ENCODE results near the gene HSFX3.
"Not testable (repeated sequence)": the region's sequence is repeated elsewhere in the genome, so short reads cannot be mapped to it uniquely, and the experiment has no call there.

HSFX3 gene

DNA sequence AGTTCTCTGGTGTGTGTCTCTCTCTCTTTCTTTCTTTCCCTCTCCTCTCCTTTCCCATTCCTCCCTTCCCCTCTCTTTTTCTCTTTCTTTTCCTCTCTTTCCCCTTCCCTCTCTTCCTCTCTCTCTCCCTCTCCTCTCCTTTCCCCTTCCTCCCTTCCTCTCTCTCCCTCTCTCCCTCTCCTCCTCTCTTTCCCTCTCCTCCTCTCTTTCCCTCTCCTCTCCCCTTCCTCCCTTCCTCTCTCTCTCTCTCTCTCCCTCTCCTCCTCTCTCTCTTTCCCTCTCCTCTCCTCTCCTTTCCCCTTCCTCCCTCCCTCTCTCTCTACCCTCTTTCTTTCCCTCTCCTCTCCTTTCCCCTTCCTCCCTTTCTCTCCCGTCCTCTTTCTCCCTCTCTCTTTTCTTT lies 21.3 kb downstream of the HSFX3 start (continued):
- TF ChIP-seq CSRNP3 (CRISPR knock-in tag; IDR thresholded peaks at IDR 0.05) = no peak
- TF ChIP-seq BACH2 (CRISPR knock-in tag; IDR thresholded peaks at IDR 0.05; ENCODE audit: borderline replicate concordance) = no peak
- no peak for TF ChIP-seq ZNF565 (CRISPR knock-in tag; conservative IDR thresholded peaks at IDR 0.05; ENCODE audit: low read depth)
- TF ChIP-seq OSR1 (CRISPR knock-in tag; IDR thresholded peaks at IDR 0.05) = no peak
- TF ChIP-seq ZNF70 (CRISPR knock-in tag; IDR thresholded peaks at IDR 0.05) = no peak
- no peak for TF ChIP-seq ISL1 (CRISPR knock-in tag; IDR thresholded peaks at IDR 0.05)
- no peak for TF ChIP-seq PPARA (CRISPR knock-in tag; IDR thresholded peaks at IDR 0.05; ENCODE audit: borderline replicate concordance)
- no peak for TF ChIP-seq TCF4 (CRISPR knock-in tag; IDR thresholded peaks at IDR 0.05; ENCODE audit: borderline replicate concordance)
- TF ChIP-seq ZFP3 (CRISPR knock-in tag; IDR thresholded peaks at IDR 0.05) = no peak

GRCh38 chrX:149527705-149528104 lies 22.0 kb downstream of the HSFX3 start:
- TF ChIP-seq ZC3H10 (CRISPR knock-in tag; IDR thresholded peaks at IDR 0.05) = no peak
- ATAC-seq = peak; percentile 58

GRCh38 chrX:149526318-149527033 lies 23.2 kb downstream of the HSFX3 start:
- ATAC-seq = not testable (repeated sequence)

GRCh38 chrX:149525903-149526302 lies 23.8 kb downstream of the HSFX3 start:
- ATAC-seq = peak; percentile 4; the same call in 1 of the 3 replicates

DNA sequence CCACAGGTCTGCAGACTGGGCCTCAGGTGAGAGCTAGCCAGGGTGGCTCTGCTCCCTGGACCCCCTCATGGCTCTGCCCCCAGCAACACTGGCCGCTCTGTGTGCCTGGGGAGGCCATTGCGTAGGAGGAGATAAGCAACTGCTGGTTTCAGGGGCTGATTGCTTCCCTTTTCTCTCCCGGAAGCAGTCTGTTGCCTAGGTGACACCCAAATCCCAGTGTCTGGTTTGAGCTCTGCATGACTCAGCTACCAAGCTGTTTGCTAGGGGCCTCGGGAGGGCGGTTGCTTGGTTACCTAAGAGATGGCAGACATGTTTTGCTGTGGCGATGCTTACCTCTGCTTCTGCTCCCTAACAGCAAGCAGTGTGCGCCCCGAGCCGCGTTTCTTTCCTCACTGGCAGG lies 24.3 kb downstream of the HSFX3 start:
- peak; percentile 91 for ATAC-seq

DNA sequence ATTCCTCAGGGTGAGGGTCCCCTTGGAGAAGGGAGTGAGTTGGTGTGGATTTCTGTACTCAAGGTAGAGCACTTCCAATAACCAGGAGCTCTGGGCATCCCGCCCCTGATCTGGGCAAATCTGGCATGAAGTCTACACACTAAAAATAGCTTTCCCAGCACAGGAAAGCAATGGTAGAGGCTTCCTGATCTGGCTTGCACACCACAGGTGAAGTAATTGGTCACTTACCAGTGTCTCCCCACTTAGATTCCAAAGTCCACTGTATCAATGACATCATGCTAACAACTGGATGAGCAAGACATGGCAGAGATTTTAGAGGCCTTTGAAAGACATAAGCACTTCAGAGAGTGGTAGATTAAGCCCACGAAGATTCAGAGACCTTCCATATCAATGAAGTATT lies 26.8 kb downstream of the HSFX3 start:
- TF ChIP-seq, protein P1, sequence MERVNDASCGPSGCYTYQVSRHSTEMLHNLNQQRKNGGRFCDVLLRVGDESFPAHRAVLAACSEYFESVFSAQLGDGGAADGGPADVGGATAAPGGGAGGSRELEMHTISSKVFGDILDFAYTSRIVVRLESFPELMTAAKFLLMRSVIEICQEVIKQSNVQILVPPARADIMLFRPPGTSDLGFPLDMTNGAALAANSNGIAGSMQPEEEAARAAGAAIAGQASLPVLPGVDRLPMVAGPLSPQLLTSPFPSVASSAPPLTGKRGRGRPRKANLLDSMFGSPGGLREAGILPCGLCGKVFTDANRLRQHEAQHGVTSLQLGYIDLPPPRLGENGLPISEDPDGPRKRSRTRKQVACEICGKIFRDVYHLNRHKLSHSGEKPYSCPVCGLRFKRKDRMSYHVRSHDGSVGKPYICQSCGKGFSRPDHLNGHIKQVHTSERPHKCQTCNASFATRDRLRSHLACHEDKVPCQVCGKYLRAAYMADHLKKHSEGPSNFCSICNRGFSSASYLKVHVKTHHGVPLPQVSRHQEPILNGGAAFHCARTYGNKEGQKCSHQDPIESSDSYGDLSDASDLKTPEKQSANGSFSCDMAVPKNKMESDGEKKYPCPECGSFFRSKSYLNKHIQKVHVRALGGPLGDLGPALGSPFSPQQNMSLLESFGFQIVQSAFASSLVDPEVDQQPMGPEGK (CRISPR knock-in tag; IDR thresholded peaks at IDR 0.05; ENCODE audit: borderline replicate concordance) = no peak
- no peak for TF ChIP-seq POU6F1 (CRISPR knock-in tag; IDR thresholded peaks at IDR 0.05; ENCODE audit: borderline replicate concordance, low read depth)
- no peak for TF ChIP-seq CSDC2 (CRISPR knock-in tag; IDR thresholded peaks at IDR 0.05)
- no peak for TF ChIP-seq RARB (CRISPR knock-in tag; IDR thresholded peaks at IDR 0.05)
- no peak for TF ChIP-seq ZC3H10 (CRISPR knock-in tag; IDR thresholded peaks at IDR 0.05)
- no peak for TF ChIP-seq ARNTL (CRISPR knock-in tag; IDR thresholded peaks at IDR 0.05; ENCODE audit: borderline replicate concordance, low read depth)
- no peak for TF ChIP-seq ZNF70 (CRISPR knock-in tag; IDR thresholded peaks at IDR 0.05)
- no peak for TF ChIP-seq ESRRG (CRISPR knock-in tag; IDR thresholded peaks at IDR 0.05)
- TF ChIP-seq ISL1 (CRISPR knock-in tag; IDR thresholded peaks at IDR 0.05) = no peak
- TF ChIP-seq BACH2 (CRISPR knock-in tag; IDR thresholded peaks at IDR 0.05; ENCODE audit: borderline replicate concordance) = no peak
- TF ChIP-seq ZFP3 (CRISPR knock-in tag; IDR thresholded peaks at IDR 0.05) = no peak
- no peak for TF ChIP-seq ZNF8 (CRISPR knock-in tag; IDR thresholded peaks at IDR 0.05)
- no peak for TF ChIP-seq CSRNP3 (CRISPR knock-in tag; IDR thresholded peaks at IDR 0.05)
- TF ChIP-seq GLIS3 (CRISPR knock-in tag; IDR thresholded peaks at IDR 0.05) = no peak
- TF ChIP-seq, protein P2, sequence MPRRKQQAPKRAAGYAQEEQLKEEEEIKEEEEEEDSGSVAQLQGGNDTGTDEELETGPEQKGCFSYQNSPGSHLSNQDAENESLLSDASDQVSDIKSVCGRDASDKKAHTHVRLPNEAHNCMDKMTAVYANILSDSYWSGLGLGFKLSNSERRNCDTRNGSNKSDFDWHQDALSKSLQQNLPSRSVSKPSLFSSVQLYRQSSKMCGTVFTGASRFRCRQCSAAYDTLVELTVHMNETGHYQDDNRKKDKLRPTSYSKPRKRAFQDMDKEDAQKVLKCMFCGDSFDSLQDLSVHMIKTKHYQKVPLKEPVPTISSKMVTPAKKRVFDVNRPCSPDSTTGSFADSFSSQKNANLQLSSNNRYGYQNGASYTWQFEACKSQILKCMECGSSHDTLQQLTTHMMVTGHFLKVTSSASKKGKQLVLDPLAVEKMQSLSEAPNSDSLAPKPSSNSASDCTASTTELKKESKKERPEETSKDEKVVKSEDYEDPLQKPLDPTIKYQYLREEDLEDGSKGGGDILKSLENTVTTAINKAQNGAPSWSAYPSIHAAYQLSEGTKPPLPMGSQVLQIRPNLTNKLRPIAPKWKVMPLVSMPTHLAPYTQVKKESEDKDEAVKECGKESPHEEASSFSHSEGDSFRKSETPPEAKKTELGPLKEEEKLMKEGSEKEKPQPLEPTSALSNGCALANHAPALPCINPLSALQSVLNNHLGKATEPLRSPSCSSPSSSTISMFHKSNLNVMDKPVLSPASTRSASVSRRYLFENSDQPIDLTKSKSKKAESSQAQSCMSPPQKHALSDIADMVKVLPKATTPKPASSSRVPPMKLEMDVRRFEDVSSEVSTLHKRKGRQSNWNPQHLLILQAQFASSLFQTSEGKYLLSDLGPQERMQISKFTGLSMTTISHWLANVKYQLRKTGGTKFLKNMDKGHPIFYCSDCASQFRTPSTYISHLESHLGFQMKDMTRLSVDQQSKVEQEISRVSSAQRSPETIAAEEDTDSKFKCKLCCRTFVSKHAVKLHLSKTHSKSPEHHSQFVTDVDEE (CRISPR knock-in tag; IDR thresholded peaks at IDR 0.05) = no peak
- TF ChIP-seq SNAI2 (CRISPR knock-in tag; IDR thresholded peaks at IDR 0.05) = no peak
- no peak for TF ChIP-seq TOX (CRISPR knock-in tag; IDR thresholded peaks at IDR 0.05; ENCODE audit: borderline replicate concordance)
- TF ChIP-seq CREB5 (CRISPR knock-in tag; IDR thresholded peaks at IDR 0.05; ENCODE audit: low read depth) = no peak
- ATAC-seq = no peak
